HCT116 (cell line): ENCODE measurements around the gene OBP2B. TPM values are rescaled to one million over a fixed set of nuclear protein-coding genes. Genes with fewer than 3 reads are reported as not detected.

Source experiments
- ATAC-seq: fragments of 200-7000 bp; cut with Tn5 transposase; 2 replicates; pipeline ENCODE4 v1.9.1; 2020; ENCODE audit warnings: mild to moderate bottlenecking, moderate library complexity
- BruUV-seq: library from RNA; stranded (reverse); fragments of 400-500 nt; replicated peaks from 2 replicates; lab custom pipeline; 2021; lab: Mats Ljungman, UMichigan
- CTCF ChIA-PET: fragments of 300-600 bp; sonication (Branson Sonifier 250); formaldehyde crosslinking; loops from one replicate; lab custom pipeline; 2021; ENCODE audit warnings: antibody characterized with exemption; lab: Charles Lee
- POLR2A ChIA-PET: fragments of 300-600, 350-600 bp; sonication (Branson Sonifier 250); formaldehyde crosslinking; loops from one replicate; lab custom pipeline; 2021; ENCODE audit warnings: antibody characterized with exemption; lab: Charles Lee
- RAD21 ChIA-PET, 2 experiments: fragments of 300-600 bp; sonication (Branson Sonifier 250); formaldehyde crosslinking; loops; one replicate each; lab custom pipeline; 2023; ENCODE audit warnings: low total read pairs in 2 of 2; ENCODE audit not compliant: uncharacterized antibody in 2 of 2, unreplicated experiment in 2 of 2, low non-redundant PET in 1 of 2; lab: Charles Lee
- DNase-seq: peaks from one replicate; pipeline ENCODE4 v3.0.0-alpha.2; 2010; ENCODE audit warnings: low read depth, low spot score
- H2AFZ ChIP-seq: fragments of 200-600 bp; shearing (Covaris generic), sonication (generic); 2 replicates; pipeline ENCODE4 v1.6.1; 2017; ENCODE audit warnings: low read depth, mixed run types, mixed read lengths, antibody characterized with exemption, low read length; ENCODE audit not compliant: poor library complexity, severe bottlenecking
- H3K27ac ChIP-seq: 2 replicates; pipeline ENCODE4 v1.5.1; 2012; ENCODE audit warnings: low read depth, low read length
- H3K27me3 ChIP-seq: fragments of 200-600 bp; sonication (generic); 2 replicates; pipeline ENCODE4 v1.6.1; 2016; ENCODE audit warnings: mixed run types, low read length, mixed read lengths; ENCODE audit not compliant: insufficient read depth
- H3K36me3 ChIP-seq, 2 experiments: fragments of 200-500 bp in 1 of 2; fragments of 200-600 bp in 1 of 2; sonication (Bioruptor generic) in 1 of 2; sonication (generic) in 1 of 2; 2 replicates each; pipeline versions ENCODE4 v1.5.1 to v1.6.1; 2014 to 2016; ENCODE audit warnings: low read length in 2 of 2, inconsistent platforms in 1 of 2, mixed read lengths in 1 of 2, mixed run types in 1 of 2; ENCODE audit not compliant: insufficient read depth in 2 of 2, control insufficient read depth in 1 of 2
- H3K4me1 ChIP-seq, 2 experiments: fragments of 200-600 bp in 1 of 2; sonication (generic) in 1 of 2; 2 replicates each; pipeline versions ENCODE4 v1.5.1 to v1.6.1; 2012 to 2017; ENCODE audit warnings: low read length in 2 of 2, inconsistent platforms in 1 of 2, mild to moderate bottlenecking in 1 of 2, mixed read lengths in 1 of 2, mixed run types in 1 of 2, moderate library complexity in 1 of 2; ENCODE audit not compliant: insufficient read depth in 2 of 2, control insufficient read depth in 1 of 2
- H3K4me2 ChIP-seq: fragments of 200-600 bp; sonication (generic); 2 replicates; pipeline ENCODE4 v1.6.1; 2017; ENCODE audit warnings: mixed run types, low read length, mixed read lengths
- H3K4me3 ChIP-seq, 2 experiments: fragments of 200-600 bp in 1 of 2; sonication (generic) in 1 of 2; replicated peaks in 1 of 2; 2 replicates each; pipeline ENCODE4 v1.5.1; 2011 to 2016; ENCODE audit warnings: low read length in 2 of 2, control low read depth in 1 of 2, low read depth in 1 of 2, mild to moderate bottlenecking in 1 of 2, mixed read lengths in 1 of 2, mixed run types in 1 of 2
- H3K79me2 ChIP-seq: fragments of 200-600 bp; sonication (generic); 2 replicates; pipeline ENCODE4 v1.6.1; 2017; ENCODE audit warnings: mild to moderate bottlenecking, mixed run types, low read length, moderate library complexity, mixed read lengths; ENCODE audit not compliant: insufficient read depth
- H3K9ac ChIP-seq: fragments of 200-600 bp; sonication (generic); 2 replicates; pipeline ENCODE4 v1.6.1; 2016; ENCODE audit warnings: low read length, mixed read lengths
- H3K9me2 ChIP-seq: fragments of 200-600 bp; sonication (generic), shearing (Covaris generic); 2 replicates; pipeline ENCODE4 v1.6.1; 2017; ENCODE audit warnings: mixed run types, mild to moderate bottlenecking, moderate library complexity; ENCODE audit not compliant: insufficient read depth
- H3K9me3 ChIP-seq, 2 experiments: fragments of 200-500 bp in 1 of 2; fragments of 200-600 bp in 1 of 2; sonication (Bioruptor generic) in 1 of 2; sonication (generic) in 1 of 2; 2 replicates each; pipeline ENCODE4 v1.6.1; 2014 to 2017; ENCODE audit warnings: low read length in 2 of 2, mixed read lengths in 2 of 2, inconsistent platforms in 1 of 2, low read depth in 1 of 2, mild to moderate bottlenecking in 1 of 2, mixed run types in 1 of 2, moderate library complexity in 1 of 2; ENCODE audit not compliant: control insufficient read depth in 1 of 2, insufficient read depth in 1 of 2
- H4K20me1 ChIP-seq: fragments of 200-600 bp; sonication (generic), shearing (Covaris generic); 2 replicates; pipeline ENCODE4 v1.6.1; 2017; ENCODE audit warnings: mixed run types, mild to moderate bottlenecking, moderate library complexity; ENCODE audit not compliant: insufficient read depth
- CEBPB ChIP-seq: IDR thresholded peaks from 2 replicates; pipeline ENCODE4 v1.6.1; 2012; ENCODE audit warnings: low read depth
- EGR1 ChIP-seq: IDR thresholded peaks from 2 replicates; pipeline ENCODE4 v1.6.1; 2012; ENCODE audit warnings: low read depth
- ELF1 ChIP-seq: IDR thresholded peaks from 2 replicates; pipeline ENCODE4 v1.6.1; 2012; ENCODE audit warnings: low read depth, borderline replicate concordance
- EZH2 ChIP-seq: fragments of 200-600 bp; sonication (generic); IDR thresholded peaks from 2 replicates; pipeline ENCODE4 v1.6.1; 2017; ENCODE audit warnings: antibody characterized with exemption, mixed run types
- EZH2phosphoT487 ChIP-seq: fragments of 200-600 bp; IDR thresholded peaks from 2 replicates; pipeline ENCODE4 v1.6.1; 2018; ENCODE audit warnings: antibody characterized with exemption, borderline replicate concordance
- FOSL1 ChIP-seq: IDR thresholded peaks from 2 replicates; pipeline ENCODE4 v1.6.1; 2012; ENCODE audit warnings: low read depth
- JUND ChIP-seq: IDR thresholded peaks from 2 replicates; pipeline ENCODE4 v1.6.1; 2012
- POLR2AphosphoS5 ChIP-seq: IDR thresholded peaks from 2 replicates; pipeline ENCODE4 v1.6.1; 2011; ENCODE audit warnings: mild to moderate bottlenecking, low read depth, low read length, moderate library complexity
- RAD21 ChIP-seq: IDR thresholded peaks from 2 replicates; pipeline ENCODE4 v1.6.1; 2012; ENCODE audit warnings: low read depth, mild to moderate bottlenecking
- SIN3A ChIP-seq: IDR thresholded peaks from 2 replicates; pipeline ENCODE4 v1.6.1; 2012; ENCODE audit warnings: low read depth
- TCF7L2 ChIP-seq: IDR thresholded peaks from 2 replicates; pipeline ENCODE4 v1.7.0; 2011; ENCODE audit warnings: borderline replicate concordance, inconsistent platforms; ENCODE audit not compliant: insufficient read depth, insufficient read length; ENCODE audit errors: extremely low read depth
- ZBTB33 ChIP-seq: IDR thresholded peaks from 2 replicates; pipeline ENCODE4 v1.6.1; 2011; ENCODE audit warnings: mild to moderate bottlenecking, low read length, moderate library complexity; ENCODE audit not compliant: insufficient replicate concordance; ENCODE audit errors: extremely low read depth
- ZFX ChIP-seq: fragments of 450-650 bp; IDR thresholded peaks from 2 replicates; pipeline ENCODE4 v1.6.1; 2017
- ZNF274 ChIP-seq: fragments of 200-500 bp; sonication (Bioruptor generic); IDR thresholded peaks from 2 replicates; pipeline ENCODE4 v1.6.1; 2014; ENCODE audit warnings: mild to moderate bottlenecking, low read depth, low read length, inconsistent platforms
- intact Hi-C: fragments of 100-400 bp; cut with micrococcal nuclease; formaldehyde crosslinking; loops from 2 replicates; pipeline ENCODE4 v1.10.0; 2022
- total RNA-seq: library from RNA; stranded (reverse); gene quantifications from one replicate; pipeline ENCODE4 v1.2.1, GENCODE V29; 2021; ENCODE audit not compliant: unreplicated experiment
- TF ChIP-seq, protein P1 (sequence below): IDR thresholded peaks from 2 replicates; pipeline ENCODE4 v1.6.1; 2012; ENCODE audit warnings: low read depth

Gene OBP2B
- total RNA-seq, 1 experiment from 2014 or later: not detected

DNA sequence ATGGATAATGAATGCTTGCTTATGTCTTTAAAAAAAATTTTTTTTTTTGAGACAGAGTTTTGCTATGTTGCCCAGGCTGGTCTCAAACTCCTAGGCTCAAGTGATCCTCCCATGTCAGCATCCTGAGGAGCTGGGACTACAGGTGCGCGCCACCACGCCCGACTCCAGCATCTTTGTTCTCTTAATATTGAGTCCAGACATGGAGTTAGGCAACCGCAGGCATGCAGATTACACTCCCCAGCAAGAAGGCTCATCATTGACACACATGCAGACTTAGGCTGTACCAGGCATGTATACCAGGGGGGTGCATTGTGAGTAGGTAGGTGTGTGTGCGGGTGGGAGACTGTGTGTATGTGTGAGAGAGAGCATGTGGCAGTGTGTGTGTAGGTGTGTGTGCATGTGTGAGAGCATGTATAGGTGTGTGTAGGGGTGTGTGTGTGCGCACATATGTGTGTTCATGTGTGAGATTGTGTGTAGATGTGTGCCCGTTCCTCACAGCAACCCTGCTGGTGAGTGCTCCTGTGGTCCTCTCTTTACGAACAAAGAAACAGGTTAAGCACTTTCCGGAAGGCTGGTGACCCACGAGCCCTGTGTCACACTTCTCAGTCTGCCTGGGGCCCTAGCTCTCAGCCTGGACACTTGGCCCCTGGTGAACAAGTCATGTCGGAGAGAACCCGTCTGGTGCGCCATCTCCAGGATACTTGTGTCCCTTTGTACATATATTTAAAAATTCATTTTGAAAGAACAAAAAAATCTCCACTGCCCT lies 6.2 kb downstream of the OBP2B start:
- Histone ChIP-seq H3K4me1 (no peaks in the 10 kb centered on the region; a peak in 1 of 4 replicates), H3K27ac (no peak overlapping the region), H3K9me3 (no peaks in the 10 kb centered on the region), H3K4me2 (no peak overlapping the region), H3K9me2 (no peaks in the 10 kb centered on the region), H2AFZ (no peak overlapping the region), H4K20me1 (no peaks in the 10 kb centered on the region), H3K4me3 (no peak overlapping the region), H3K27me3 (no peaks in the 10 kb centered on the region), H3K9ac (no peak overlapping the region), H3K36me3 (no peaks in the 10 kb centered on the region), H3K79me2 (no peaks in the 10 kb centered on the region)
- DNase-seq (no peak), ATAC-seq (no peak)
- RAD21 ChIA-PET: no interaction called here
- POLR2A ChIA-PET: no interaction called here
- TF ChIP-seq EZH2phosphoT487: no peak
- no peak for TF ChIP-seq CEBPB
- TF ChIP-seq TCF7L2: no peak
- no peak for TF ChIP-seq POLR2AphosphoS5
- TF ChIP-seq EZH2: no peak
- no peak for TF ChIP-seq JUND
- no peak for TF ChIP-seq FOSL1
- no peak for TF ChIP-seq ELF1
- no TSS peak for BruUV-seq
- intact Hi-C loops: no loop called here
- CTCF ChIA-PET: interaction anchor here (2.3 kb wide), 1 partner anchor 17 kb away, joined by 13 read pairs; no protein-coding TSS in a partner anchor

DNA sequence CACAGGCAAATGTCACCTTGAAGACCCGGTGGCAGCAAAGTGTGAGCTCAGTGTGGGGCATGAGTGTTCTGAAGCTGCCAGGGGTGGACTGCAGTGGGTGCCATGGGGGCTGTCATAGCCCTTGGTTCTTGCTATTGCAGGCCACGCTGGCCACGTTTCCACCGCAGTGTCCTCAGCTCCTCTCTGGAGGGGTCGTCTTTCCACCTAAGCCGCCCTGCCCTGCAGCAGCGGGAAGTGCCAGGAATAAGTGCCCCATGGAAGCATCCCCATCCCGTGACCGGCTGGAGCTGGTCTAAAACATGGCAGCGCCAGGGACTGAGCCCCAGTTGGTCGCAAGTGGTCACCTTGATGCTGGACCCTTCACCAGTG lies 6.9 kb downstream of the OBP2B start:
- Histone ChIP-seq H3K9me3 (no peaks in the 10 kb centered on the region), H3K27me3 (no peaks in the 10 kb centered on the region), H3K79me2 (no peaks in the 10 kb centered on the region), H3K4me1 (no peaks in the 10 kb centered on the region; a peak in 1 of 4 replicates), H3K36me3 (no peaks in the 10 kb centered on the region), H3K9ac (no peak overlapping the region), H3K27ac (no peak overlapping the region), H3K4me3 (no peak overlapping the region), H3K9me2 (no peaks in the 10 kb centered on the region), H2AFZ (no peak overlapping the region), H3K4me2 (no peak overlapping the region), H4K20me1 (no peaks in the 10 kb centered on the region)
- DNase-seq (no peak), ATAC-seq (no peak)
- no TSS peak for BruUV-seq
- ChIA-PET POLR2A (no interaction called here), RAD21 (no interaction called here), CTCF (interaction anchor here (2.3 kb wide), 1 partner anchor 16 kb away, joined by 13 read pairs; no protein-coding TSS in a partner anchor)
- intact Hi-C loops: no loop called here
- no peak for TF ChIP-seq RAD21
- TF ChIP-seq FOSL1: no peak
- TF ChIP-seq ZNF274: no peak
- TF ChIP-seq ELF1: no peak
- TF ChIP-seq ZBTB33: no peak
- no peak for TF ChIP-seq SIN3A
- TF ChIP-seq ZFX: no peak
- TF ChIP-seq, protein P1, sequence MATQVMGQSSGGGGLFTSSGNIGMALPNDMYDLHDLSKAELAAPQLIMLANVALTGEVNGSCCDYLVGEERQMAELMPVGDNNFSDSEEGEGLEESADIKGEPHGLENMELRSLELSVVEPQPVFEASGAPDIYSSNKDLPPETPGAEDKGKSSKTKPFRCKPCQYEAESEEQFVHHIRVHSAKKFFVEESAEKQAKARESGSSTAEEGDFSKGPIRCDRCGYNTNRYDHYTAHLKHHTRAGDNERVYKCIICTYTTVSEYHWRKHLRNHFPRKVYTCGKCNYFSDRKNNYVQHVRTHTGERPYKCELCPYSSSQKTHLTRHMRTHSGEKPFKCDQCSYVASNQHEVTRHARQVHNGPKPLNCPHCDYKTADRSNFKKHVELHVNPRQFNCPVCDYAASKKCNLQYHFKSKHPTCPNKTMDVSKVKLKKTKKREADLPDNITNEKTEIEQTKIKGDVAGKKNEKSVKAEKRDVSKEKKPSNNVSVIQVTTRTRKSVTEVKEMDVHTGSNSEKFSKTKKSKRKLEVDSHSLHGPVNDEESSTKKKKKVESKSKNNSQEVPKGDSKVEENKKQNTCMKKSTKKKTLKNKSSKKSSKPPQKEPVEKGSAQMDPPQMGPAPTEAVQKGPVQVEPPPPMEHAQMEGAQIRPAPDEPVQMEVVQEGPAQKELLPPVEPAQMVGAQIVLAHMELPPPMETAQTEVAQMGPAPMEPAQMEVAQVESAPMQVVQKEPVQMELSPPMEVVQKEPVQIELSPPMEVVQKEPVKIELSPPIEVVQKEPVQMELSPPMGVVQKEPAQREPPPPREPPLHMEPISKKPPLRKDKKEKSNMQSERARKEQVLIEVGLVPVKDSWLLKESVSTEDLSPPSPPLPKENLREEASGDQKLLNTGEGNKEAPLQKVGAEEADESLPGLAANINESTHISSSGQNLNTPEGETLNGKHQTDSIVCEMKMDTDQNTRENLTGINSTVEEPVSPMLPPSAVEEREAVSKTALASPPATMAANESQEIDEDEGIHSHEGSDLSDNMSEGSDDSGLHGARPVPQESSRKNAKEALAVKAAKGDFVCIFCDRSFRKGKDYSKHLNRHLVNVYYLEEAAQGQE: no peak
- no peak for TF ChIP-seq EGR1
- no peak for TF ChIP-seq CEBPB
